Stimulated activated CD8-positive, alpha-beta memory T cell treated with anti-CD3 and anti-CD28 coated beads, Interleukin-12 subunit alpha, Interleukin-12 subunit beta, amount 100 ng/mL, for 4 hours (primary cell): ENCODE measurements around the gene PAX6.

ENCODE experiments used
- DNase-seq: peaks from one replicate; pipeline ENCODE4 v3.0.0-alpha.2; 2020; ENCODE audit warnings: low read depth

PAX6 gene

GRCh38 chr11:31808721-31809540, 2.2 kb downstream of the PAX6 start:
- no peak for DNase-seq

GRCh38 chr11:31807799-31808667, 3.1 kb downstream of the PAX6 start:
- DNase-seq = no peak

GRCh38 chr11:31806928-31807798, 4.0 kb downstream of the PAX6 start:
- DNase-seq = no peak

- DNase-seq = no peak
Observed at GRCh38 chr11:31806186-31806927, 4.8 kb downstream of the PAX6 start.

- no peak for DNase-seq
Observed at GRCh38 chr11:31805629-31806185, 5.4 kb downstream of the PAX6 start.

- no peak for DNase-seq
Observed at GRCh38 chr11:31805037-31805628, 6.0 kb downstream of the PAX6 start.

GRCh38 chr11:31804312-31805036, 6.6 kb downstream of the PAX6 start:
- no peak for DNase-seq

GRCh38 chr11:31803813-31804311, 7.3 kb downstream of the PAX6 start:
- DNase-seq = no peak

GRCh38 chr11:31802990-31803812, 7.9 kb downstream of the PAX6 start:
- no peak for DNase-seq

- DNase-seq = no peak
Observed at GRCh38 chr11:31802609-31802989, 8.5 kb downstream of the PAX6 start.

- no peak for DNase-seq
Observed at GRCh38 chr11:31802000-31802551, 9.0 kb downstream of the PAX6 start.

GRCh38 chr11:31801298-31801702, 9.8 kb downstream of the PAX6 start:
- DNase-seq = no peak

- no peak for DNase-seq
Observed at GRCh38 chr11:31800398-31801265, 10.5 kb downstream of the PAX6 start.

GRCh38 chr11:31799435-31800397, 11.4 kb downstream of the PAX6 start:
- no peak for DNase-seq

GRCh38 chr11:31798554-31799434, 12.3 kb downstream of the PAX6 start:
- no peak for DNase-seq
